KMS-11 (cell line): ENCODE measurements around the gene MYH9.

Source experiments
- H2AFZ ChIP-seq: fragments of 200-600 bp; sonication (generic); 2 replicates; pipeline ENCODE4 v1.6.1; 2016; ENCODE audit warnings: antibody characterized with exemption, mixed run types, low read depth
- H3K27ac ChIP-seq: fragments of 200-600 bp; sonication (generic); 2 replicates; pipeline ENCODE4 v1.6.1; 2016; ENCODE audit warnings: mild to moderate bottlenecking, mixed run types
- H3K27me3 ChIP-seq: fragments of 200-600 bp; sonication (generic); 2 replicates; pipeline ENCODE4 v1.6.1; 2017; ENCODE audit warnings: mild to moderate bottlenecking, low read depth, mixed run types, moderate library complexity; ENCODE audit not compliant: insufficient read depth
- H3K36me3 ChIP-seq: fragments of 200-600 bp; sonication (generic); 2 replicates; pipeline ENCODE4 v1.6.1; 2017; ENCODE audit warnings: mild to moderate bottlenecking, mixed run types; ENCODE audit not compliant: insufficient read depth
- H3K4me1 ChIP-seq: fragments of 200-600 bp; sonication (generic); 2 replicates; pipeline ENCODE4 v1.6.1; 2016; ENCODE audit warnings: mild to moderate bottlenecking, low read depth, mixed run types; ENCODE audit not compliant: poor library complexity, severe bottlenecking
- H3K4me2 ChIP-seq: fragments of 200-600 bp; sonication (generic); 2 replicates; pipeline ENCODE4 v1.7.0; 2016; ENCODE audit warnings: mild to moderate bottlenecking, mixed run types
- H3K4me3 ChIP-seq: fragments of 200-600 bp; sonication (generic); IDR thresholded peaks from 2 replicates; pipeline ENCODE4 v1.6.1; 2017; ENCODE audit warnings: low read depth, low read length, mixed read lengths; ENCODE audit not compliant: insufficient read depth
- H3K79me2 ChIP-seq: fragments of 200-600 bp; sonication (generic); 2 replicates; pipeline ENCODE4 v1.6.1; 2016; ENCODE audit warnings: low read depth, mixed run types; ENCODE audit not compliant: insufficient read depth
- H3K9ac ChIP-seq: fragments of 200-600 bp; sonication (generic); 2 replicates; pipeline ENCODE4 v1.6.1; 2016; ENCODE audit warnings: mild to moderate bottlenecking, mixed run types
- H4K20me1 ChIP-seq: fragments of 200-600 bp; sonication (generic); 2 replicates; pipeline ENCODE4 v1.6.1; 2016; ENCODE audit warnings: mild to moderate bottlenecking, mixed run types; ENCODE audit not compliant: insufficient read depth
- CTCF ChIP-seq: fragments of 200-600 bp; sonication (generic); conservative IDR thresholded peaks from 2 replicates; pipeline ENCODE4 v1.6.1; 2017; ENCODE audit warnings: low read depth, mild to moderate bottlenecking, antibody characterized with exemption, low read length, moderate library complexity, mixed read lengths

MYH9 gene

GRCh38 chr22:36378080-36378868 is 9.5 kb downstream of the MYH9 start:
- H3K36me3 ChIP-seq: peaks cover 3% of the 10 kb centered on the region; the same call in 1 of the 2 replicates
- H4K20me1 ChIP-seq: peaks cover 46% of the 10 kb centered on the region
- no peak overlapping the region for H2AFZ ChIP-seq
- no peak overlapping the region for H3K9ac ChIP-seq
- peaks cover 99% of the 10 kb centered on the region for H3K4me1 ChIP-seq
- no peak overlapping the region for H3K4me3 ChIP-seq
- no peak overlapping the region for H3K4me2 ChIP-seq
- no peak overlapping the region for H3K27ac ChIP-seq
- H3K27me3 ChIP-seq: no peaks in the 10 kb centered on the region
- TF ChIP-seq CTCF: no peak
- H3K79me2 ChIP-seq: peaks cover 99% of the 10 kb centered on the region

GRCh38 chr22:36377022-36377631 is 10.6 kb downstream of the MYH9 start:
- Histone ChIP-seq H3K36me3 (peaks cover 3% of the 10 kb centered on the region; the same call in 1 of the 2 replicates), H3K4me2 (no peak overlapping the region), H4K20me1 (peaks cover 47% of the 10 kb centered on the region), H3K9ac (no peak overlapping the region), H2AFZ (no peak overlapping the region), H3K4me1 (peaks cover 100% of the 10 kb centered on the region), H3K79me2 (peaks cover 100% of the 10 kb centered on the region), H3K27me3 (no peaks in the 10 kb centered on the region), H3K27ac (no peak overlapping the region), H3K4me3 (no peak overlapping the region)
- TF ChIP-seq CTCF: no peak

- peaks cover 55% of the 10 kb centered on the region for H4K20me1 ChIP-seq
- H3K4me1 ChIP-seq: peaks cover 100% of the 10 kb centered on the region
- TF ChIP-seq CTCF: no peak
- peaks cover 3% of the 10 kb centered on the region; the same call in 1 of the 2 replicates for H3K36me3 ChIP-seq
- H3K4me3 ChIP-seq: no peak overlapping the region
- no peaks in the 10 kb centered on the region for H3K27me3 ChIP-seq
- H3K79me2 ChIP-seq: peaks cover 100% of the 10 kb centered on the region
- no peak overlapping the region for H3K4me2 ChIP-seq
- no peak overlapping the region for H3K9ac ChIP-seq
- no peak overlapping the region for H3K27ac ChIP-seq
- H2AFZ ChIP-seq: no peak overlapping the region
These were observed 11.5 kb downstream of the MYH9 start for GRCh38 chr22:36376265-36376664.

GRCh38 chr22:36375071-36375980 is 12.4 kb downstream of the MYH9 start:
- H3K27me3 ChIP-seq: no peaks in the 10 kb centered on the region
- no peak overlapping the region for H3K4me2 ChIP-seq
- no peaks in the 10 kb centered on the region; the same call in 1 of the 2 replicates for H3K36me3 ChIP-seq
- no peak overlapping the region for H3K27ac ChIP-seq
- H3K79me2 ChIP-seq: peaks cover 100% of the 10 kb centered on the region
- peaks cover 64% of the 10 kb centered on the region for H4K20me1 ChIP-seq
- no peak overlapping the region for H3K4me3 ChIP-seq
- peaks cover 100% of the 10 kb centered on the region for H3K4me1 ChIP-seq
- no peak overlapping the region for H3K9ac ChIP-seq
- no peak for TF ChIP-seq CTCF
- H2AFZ ChIP-seq: no peak overlapping the region
